Prostate gland (tissue), 2 donors: ENCODE measurements around the gene HNRNPDL.

Source experiments
- CTCF ChIP-seq, 4 experiments: fragments of 200-600 bp in 2 of 4; fragments of 450-650 bp in 2 of 4; sonication (generic) in 2 of 4; IDR thresholded peaks; 1 replicate in 3 of 4; 2 replicates in 1 of 4; pipeline ENCODE4 v1.5.1; 2016 to 2019; ENCODE audit warnings: antibody characterized with exemption in 4 of 4, mild to moderate bottlenecking in 2 of 4, moderate library complexity in 2 of 4
- POLR2A ChIP-seq: fragments of 450-650 bp; IDR thresholded peaks from one replicate; pipeline ENCODE4 v1.6.1; 2016; ENCODE audit warnings: antibody characterized with exemption, mild to moderate bottlenecking
- POLR2AphosphoS5 ChIP-seq: sonication (generic); formaldehyde crosslinking; IDR thresholded peaks from one replicate; pipeline ENCODE4 v1.6.1; 2017; ENCODE audit warnings: antibody characterized with exemption

GRCh38 chr4:82388405-82388804, 41.9 kb downstream of the HNRNPDL start:
- TF ChIP-seq CTCF (IDR thresholded peaks at IDR 0.05) (no peak), POLR2AphosphoS5 (no peak), POLR2A (no peak)
